GM21576 (cell line): Measurements from ENCODE around the gene SLCO2B1.

ENCODE experiments used
- ATAC-seq: cut with Tn5 transposase; IDR thresholded peaks from one replicate; pipeline ENCODE4 v1.9.1; 2021; ENCODE audit warnings: mild to moderate bottlenecking, moderate library complexity; ENCODE audit not compliant: unreplicated experiment

SLCO2B1 gene

GRCh38 chr11:75161506-75162095, 10.7 kb downstream of the SLCO2B1 start:
- ATAC-seq: no peak

GRCh38 chr11:75162954-75163353, 12.0 kb downstream of the SLCO2B1 start:
- ATAC-seq: no peak

GRCh38 chr11:75163921-75164849, 13.3 kb downstream of the SLCO2B1 start:
- ATAC-seq: no peak

GRCh38 chr11:75165721-75166120, 14.8 kb downstream of the SLCO2B1 start:
- no peak for ATAC-seq

- no peak for ATAC-seq
These were observed 15.9 kb downstream of the SLCO2B1 start for GRCh38 chr11:75166791-75167190.

- ATAC-seq: no peak
These were observed 16.7 kb downstream of the SLCO2B1 start for GRCh38 chr11:75167617-75168016.

- no peak for ATAC-seq
These were observed 18.4 kb downstream of the SLCO2B1 start for GRCh38 chr11:75169101-75169885.

- no peak for ATAC-seq
These were observed 19.8 kb downstream of the SLCO2B1 start for GRCh38 chr11:75170516-75171201.

- ATAC-seq: no peak
These were observed 22.4 kb downstream of the SLCO2B1 start for GRCh38 chr11:75173336-75173735.

GRCh38 chr11:75174781-75175370, 24.0 kb downstream of the SLCO2B1 start:
- no peak for ATAC-seq

GRCh38 chr11:75182664-75183063, 31.8 kb downstream of the SLCO2B1 start:
- ATAC-seq: no peak

- ATAC-seq: no peak
These were observed 33.1 kb downstream of the SLCO2B1 start for GRCh38 chr11:75184051-75184450.

GRCh38 chr11:75184757-75185425, 34.0 kb downstream of the SLCO2B1 start:
- ATAC-seq: no peak

GRCh38 chr11:75185866-75186265, 35.0 kb downstream of the SLCO2B1 start:
- no peak for ATAC-seq

GRCh38 chr11:75186999-75187398, 36.1 kb downstream of the SLCO2B1 start:
- ATAC-seq: no peak

GRCh38 chr11:75188671-75189070, 37.8 kb downstream of the SLCO2B1 start:
- no peak for ATAC-seq

- no peak for ATAC-seq
These were observed 38.2 kb downstream of the SLCO2B1 start for GRCh38 chr11:75189108-75189507.

- no peak for ATAC-seq
These were observed 39.0 kb downstream of the SLCO2B1 start for GRCh38 chr11:75189911-75190310.

- ATAC-seq: no peak
These were observed 39.9 kb downstream of the SLCO2B1 start for GRCh38 chr11:75190652-75191329.
